Stimulated activated CD8-positive, alpha-beta memory T cell treated with anti-CD3 and anti-CD28 coated beads, Interleukin-15, amount 100 ng/mL, for 24 hours (primary cell): ENCODE measurements around the gene GNG3.
"Not testable (repeated sequence)": the region's sequence is repeated elsewhere in the genome, so short reads cannot be mapped to it uniquely, and the experiment has no call there.

Source experiments
- DNase-seq: peaks from one replicate; pipeline ENCODE4 v3.0.0-alpha.2; 2020; ENCODE audit warnings: low read depth

Gene GNG3

DNA sequence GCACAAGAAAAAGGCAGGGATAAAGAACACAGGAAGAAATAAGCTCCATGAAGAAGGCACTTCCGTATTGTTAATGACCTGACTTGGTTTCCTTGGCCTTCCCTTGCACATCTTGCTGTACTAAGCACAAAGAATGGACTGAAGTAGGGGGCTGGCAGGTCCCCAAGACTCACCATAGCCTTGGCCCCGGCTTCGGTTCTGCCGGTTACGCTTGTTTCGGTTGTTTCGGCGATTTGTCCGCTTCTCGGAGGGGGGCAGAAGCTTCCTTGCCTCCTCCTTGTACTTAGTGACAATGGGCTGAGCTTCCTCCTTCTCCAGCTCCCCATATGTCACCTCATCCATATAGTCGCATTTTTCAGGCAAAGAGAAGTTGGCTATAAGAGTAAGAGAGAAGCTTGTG lies 9.3 kb downstream of the GNG3 start:
- no peak for DNase-seq

GRCh38 chr11:62719302-62719978 lies 12.0 kb downstream of the GNG3 start:
- no peak for DNase-seq

- DNase-seq: no peak
Observed at GRCh38 chr11:62721994-62722393, 14.5 kb downstream of the GNG3 start.

DNA sequence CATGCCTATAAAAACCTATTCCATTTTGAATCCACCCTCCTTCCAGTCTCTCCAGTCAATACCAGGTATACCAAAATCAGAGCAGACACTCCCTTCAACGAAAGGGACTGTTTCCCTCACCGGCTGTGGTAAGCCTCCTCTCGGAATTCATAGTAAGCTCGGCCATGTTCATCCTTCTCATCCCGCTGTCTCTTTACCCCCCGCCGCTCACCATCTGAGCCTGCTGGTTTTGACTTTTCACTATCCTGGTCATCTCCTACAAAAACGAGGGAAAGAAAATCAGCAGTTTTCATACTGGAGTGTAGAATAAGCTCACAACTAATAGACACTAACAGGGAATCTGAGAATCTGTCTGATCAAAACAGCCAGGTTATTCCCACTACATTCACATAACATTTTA lies 16.7 kb downstream of the GNG3 start:
- DNase-seq: no peak

DNA sequence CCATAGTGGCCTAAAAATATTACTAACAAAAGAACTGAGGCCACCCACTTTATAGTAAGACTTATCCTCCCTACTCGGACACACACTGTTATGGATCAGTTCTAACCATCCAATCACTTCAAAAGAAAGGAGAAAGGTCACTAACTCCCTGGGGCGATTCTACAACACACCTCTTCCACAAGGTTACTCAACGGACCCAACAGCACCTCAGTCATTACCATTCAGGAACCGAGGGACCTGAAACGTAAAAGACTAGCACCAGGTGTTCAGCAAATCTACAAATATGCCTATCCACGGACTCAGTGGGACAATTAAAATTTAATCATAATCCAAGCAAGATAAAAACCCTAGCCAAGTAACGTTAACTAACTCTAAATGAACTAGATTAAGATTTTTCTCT lies 18.2 kb downstream of the GNG3 start:
- DNase-seq: no peak

DNA sequence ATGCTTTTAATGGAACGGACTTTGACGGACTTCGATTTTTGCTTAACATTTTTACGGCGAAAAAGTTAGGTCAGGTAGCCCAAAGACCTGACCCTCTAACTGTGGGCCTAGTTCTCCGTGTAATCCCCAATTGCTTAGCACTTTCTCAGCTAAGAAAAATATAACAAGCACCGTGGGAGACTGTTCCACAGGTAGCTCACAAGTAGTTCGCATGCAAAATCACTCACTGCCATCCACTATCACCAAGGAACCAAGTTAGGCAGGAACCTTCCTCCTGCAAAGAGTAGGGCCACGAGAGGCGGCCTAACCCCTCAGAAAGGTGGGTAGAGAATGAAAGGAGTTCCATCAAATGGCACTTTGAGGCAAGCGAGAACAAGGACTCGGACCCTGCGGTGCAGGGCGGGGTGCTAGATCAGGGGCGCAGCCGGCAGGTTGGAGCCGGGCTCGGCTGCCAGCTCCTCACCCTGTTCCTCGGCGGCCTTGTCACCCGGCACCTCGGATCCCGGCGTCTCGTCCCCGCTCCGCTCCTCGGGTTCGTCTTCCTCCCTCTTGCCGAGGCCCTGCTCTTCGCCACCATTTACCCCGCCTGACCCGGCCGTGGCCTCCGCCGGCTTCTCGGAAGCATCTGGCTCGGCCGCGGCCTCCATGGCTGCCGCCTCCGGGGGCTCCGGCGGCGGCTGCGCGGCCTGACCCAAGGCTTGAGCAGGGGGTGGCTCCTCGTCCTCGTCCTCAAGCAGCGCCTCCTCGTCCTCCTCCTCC lies 18.9 kb downstream of the GNG3 start:
- no peak for DNase-seq

GRCh38 chr11:62726915-62727164 lies 19.4 kb downstream of the GNG3 start:
- DNase-seq: no peak

DNA sequence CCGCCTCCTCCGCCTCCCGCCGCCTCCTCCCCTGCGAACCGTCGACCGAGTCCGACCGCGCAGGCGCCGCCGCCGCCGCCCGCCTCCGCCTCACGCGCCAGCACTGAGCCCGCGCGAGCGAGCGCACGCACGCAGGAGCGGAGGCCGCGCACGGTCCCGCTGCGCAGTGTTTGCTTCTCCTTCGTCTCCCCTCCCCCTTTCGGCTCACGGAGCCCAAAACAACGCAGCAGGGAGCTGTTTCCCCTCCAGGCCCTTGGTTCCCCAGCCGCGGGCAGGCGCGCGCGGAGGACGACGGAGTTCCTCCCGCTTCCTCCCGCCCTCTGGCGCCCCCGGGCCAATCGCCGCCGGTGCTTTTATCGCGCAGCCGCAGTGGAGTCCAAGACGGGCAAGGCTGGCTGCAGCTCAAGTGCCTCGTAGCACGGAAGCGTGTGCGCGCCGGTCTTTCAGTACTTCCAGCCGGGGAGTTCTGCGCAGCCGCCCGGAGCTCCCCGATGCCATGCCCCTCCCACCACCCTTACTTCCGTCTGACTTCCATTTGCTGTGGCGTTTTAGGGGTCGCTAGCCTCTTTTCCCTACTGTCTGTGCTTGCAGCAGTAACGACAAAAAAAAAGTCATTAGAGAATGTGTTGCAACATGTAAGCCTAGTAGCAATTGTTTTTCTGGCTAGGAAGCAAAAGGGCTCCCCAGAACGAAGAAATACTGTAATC lies 19.8 kb downstream of the GNG3 start, which contains the start of gene HNRNPUL2:
HNRNPUL2 (minus strand) TSS at position 293 of the 707 bp plus-strand sequence. CDS start 301 bp downstream, outside the sequence.
- DNase-seq: peak; percentile 94

GRCh38 chr11:62727872-62728170 lies 20.3 kb downstream of the GNG3 start:
- peak; percentile 30 for DNase-seq

DNA sequence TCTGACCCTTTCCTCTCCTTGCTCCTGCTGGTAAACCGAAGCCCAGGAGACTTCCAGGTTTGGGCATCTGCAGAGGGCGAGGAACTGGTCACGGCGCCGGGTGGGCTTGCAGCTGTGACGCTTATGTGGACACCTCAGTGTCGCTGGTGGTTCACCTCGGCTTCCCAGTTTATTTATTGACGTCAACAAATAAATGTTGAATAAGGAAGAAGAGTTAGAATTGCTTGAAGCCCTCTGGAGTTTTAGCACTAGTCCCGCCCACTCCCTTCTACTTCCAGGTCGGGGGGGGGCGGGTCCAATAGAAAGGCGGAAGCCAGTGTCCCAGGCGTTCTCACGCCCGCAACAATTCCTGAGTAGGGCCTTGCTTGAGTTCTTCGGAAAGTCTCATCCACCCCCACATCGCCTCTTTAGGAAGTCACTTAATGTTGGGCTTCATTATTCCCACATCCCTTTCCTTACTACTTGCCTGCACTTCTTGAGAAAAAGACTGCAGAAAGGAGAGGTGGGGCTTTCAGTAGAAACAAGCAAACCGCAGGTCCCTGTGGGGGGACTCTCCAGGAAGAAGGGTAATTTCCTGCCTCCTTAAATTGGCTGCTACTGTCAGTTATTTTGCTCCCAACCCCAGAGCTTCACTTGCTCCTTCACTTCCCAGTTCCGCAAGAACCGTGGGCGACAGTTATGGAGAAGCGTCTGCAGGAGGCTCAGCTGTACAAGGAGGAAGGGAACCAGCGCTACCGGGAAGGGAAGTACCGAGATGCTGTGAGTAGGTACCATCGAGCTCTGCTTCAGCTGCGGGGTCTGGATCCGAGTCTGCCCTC lies 20.9 kb downstream of the GNG3 start, which contains the start of gene TTC9C:
TTC9C (plus strand) TSS at position 316 of the 818 bp plus-strand sequence; CDS start at position 679, 363 bp downstream.
- peak; percentile 53 for DNase-seq

DNA sequence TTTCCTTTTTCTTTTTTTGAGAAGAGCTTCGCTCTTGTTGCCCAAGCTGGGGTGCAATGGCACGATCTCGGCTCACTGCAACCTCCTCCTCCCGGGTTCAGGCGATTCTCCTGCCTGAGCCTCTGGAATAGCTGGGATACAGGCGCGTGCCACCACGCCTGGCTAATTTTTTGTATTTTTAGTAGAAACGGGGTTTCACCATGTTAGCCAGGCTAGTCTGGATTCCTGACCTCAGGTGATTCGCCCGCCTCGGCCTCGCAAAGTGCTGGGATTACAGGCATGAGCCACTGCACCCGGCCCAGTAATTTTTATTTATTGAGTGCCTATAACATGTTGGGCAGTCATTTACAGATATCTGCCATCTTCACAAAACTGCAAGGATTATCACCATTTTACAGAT lies 22.6 kb downstream of the GNG3 start:
- not testable (repeated sequence) for DNase-seq

DNA sequence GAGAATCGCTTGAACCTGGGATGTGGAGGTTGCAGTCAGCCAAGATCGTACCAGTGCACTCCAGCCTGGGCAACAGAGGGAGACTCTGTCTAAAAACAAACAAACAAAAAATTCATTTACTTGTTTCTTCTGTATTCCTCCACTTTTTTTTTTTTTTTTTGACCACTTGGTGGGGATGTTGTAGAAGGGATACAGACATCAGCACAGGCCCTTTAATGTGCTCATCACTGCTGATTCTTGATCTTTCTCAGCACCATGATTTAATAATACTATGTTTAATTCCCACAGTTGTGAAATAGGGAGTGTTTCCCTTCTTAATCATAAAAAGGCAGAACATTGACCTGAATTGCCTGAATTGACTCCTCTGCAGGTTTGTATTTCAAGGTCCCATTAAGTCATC lies 25.4 kb downstream of the GNG3 start:
- no peak for DNase-seq

- DNase-seq: no peak
Observed at GRCh38 chr11:62737196-62737595, 29.7 kb downstream of the GNG3 start.

GRCh38 chr11:62747475-62748160 lies 40.1 kb downstream of the GNG3 start:
- no peak for DNase-seq

GRCh38 chr11:62749931-62750330 lies 42.5 kb downstream of the GNG3 start:
- not testable (repeated sequence) for DNase-seq

- DNase-seq: no peak
Observed at GRCh38 chr11:62752177-62752785, 44.8 kb downstream of the GNG3 start.

DNA sequence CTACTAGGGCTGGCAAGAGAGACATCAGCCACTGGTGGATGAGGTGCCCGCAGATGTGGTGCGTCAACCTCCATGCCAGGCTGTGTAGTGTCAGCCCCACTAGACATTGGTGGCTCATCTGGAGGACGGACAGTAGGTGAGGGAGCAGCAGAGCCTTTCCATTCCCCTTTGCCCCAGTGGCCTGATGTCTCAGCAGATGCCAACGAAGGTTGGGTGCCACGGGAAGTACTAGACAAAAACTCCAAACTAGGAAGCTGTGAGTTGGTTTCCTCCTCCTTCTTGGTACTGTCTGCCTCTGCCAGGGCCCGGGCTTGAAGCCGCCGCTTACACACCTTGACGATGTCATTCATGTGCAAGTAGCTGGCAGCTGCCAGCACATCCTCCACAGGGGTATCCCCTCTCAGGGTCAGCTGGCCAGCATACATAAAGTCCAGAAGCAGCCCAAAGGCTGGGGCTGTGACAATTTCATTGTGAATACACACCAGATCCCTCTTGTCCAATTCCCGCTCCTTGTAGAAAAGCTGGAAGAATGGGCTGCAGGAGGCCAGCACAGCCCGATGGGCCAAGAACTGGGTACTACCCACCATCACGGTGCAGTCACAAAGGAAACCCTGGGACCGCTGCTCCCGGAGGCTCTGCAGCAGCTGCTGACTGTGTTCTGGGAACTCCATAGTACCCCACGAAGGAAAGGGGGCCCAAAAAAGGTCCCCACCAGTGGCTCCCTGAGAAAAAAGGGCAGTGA lies 45.7 kb downstream of the GNG3 start:
- DNase-seq: no peak

DNA sequence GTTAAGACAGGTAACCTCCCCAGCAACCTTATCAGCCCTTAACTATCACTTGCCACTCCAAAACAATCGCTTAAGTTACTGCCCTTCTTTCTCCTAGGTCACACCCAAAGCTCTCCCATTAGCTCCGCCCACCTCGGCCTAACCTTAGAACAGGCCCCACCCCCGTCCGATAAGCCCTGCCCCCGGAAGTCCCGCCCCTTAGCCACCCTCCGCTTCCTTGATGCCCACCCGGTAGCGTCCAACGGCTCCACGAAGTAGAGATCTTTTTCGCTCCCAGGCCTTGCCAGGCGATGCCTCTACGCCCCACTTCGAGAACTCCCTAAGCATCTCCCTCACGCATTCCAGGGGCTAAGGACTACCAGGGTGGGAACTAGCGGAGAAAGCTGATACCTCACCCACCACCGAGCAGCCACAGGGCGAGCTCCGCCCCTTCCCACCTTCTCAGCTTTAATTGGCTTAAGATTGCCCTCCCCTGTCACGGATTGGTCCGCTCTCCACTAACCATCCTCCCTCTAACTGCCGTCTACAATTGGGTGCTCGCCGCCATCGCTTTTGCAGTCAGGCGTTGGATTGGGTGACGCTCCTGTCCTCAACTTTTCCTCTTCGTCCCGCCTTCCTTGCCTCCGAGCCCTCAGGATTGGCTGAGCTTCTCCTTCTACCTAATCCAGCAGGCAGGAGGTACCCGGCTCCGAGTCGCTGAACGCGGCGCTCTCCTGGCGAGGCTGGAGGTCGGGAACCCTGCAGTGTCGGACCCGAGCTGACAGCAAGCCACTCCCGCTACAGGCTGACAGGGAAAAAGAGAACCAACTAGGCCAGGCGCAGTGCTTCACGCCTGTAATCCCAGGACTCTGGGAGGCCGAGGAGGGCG lies 46.5 kb downstream of the GNG3 start, which contains the start of gene ZBTB3:
ZBTB3 (minus strand) TSS at position 425 of the 868 bp plus-strand sequence. CDS start 496 bp downstream, outside the sequence.
- peak; percentile 92 for DNase-seq

GRCh38 chr11:62755086-62755615 lies 47.7 kb downstream of the GNG3 start:
- DNase-seq: no peak
